Stimulated activated naive CD4-positive, alpha-beta T cell treated with Interleukin-2 at 50 U/mL for 16 hours (primary cell): ENCODE data around the gene DIP2C.
"Not testable (repeated sequence)": the region's sequence is repeated elsewhere in the genome, so short reads cannot be mapped to it uniquely, and the experiment has no call there.

Source experiments
- DNase-seq: peaks from one replicate; lab custom pipeline; 2025; lab: John Stamatoyannopoulos, UW

Gene DIP2C

GRCh38 chr10:323651-324293 lies 365.7 kb downstream of the DIP2C start:
- peak; percentile 59 for DNase-seq

- DNase-seq: not testable (repeated sequence)
Measured at GRCh38 chr10:323046-323445, 366.4 kb downstream of the DIP2C start.

DNA sequence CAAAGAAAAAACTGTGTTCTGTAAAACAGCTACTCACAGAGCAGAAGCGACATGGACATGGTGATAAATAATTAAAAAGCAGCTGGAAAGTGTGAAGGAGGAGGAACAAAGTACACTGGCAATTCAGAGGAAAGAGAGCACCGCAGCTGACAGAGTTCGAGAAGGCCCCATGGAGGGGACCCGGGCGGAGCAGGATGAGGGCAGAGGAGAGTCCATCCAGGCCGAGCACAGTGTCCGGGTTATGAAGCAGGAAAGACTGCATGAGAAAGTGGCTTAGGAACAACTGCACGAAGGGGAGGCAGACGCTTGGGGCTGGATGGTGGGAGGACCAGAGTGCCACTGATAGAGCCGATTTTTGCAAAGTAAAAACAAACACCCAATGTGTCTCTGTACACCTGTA lies 368.7 kb downstream of the DIP2C start:
- DNase-seq: no peak

- DNase-seq: no peak
Measured at GRCh38 chr10:317926-318325, 371.5 kb downstream of the DIP2C start.

DNA sequence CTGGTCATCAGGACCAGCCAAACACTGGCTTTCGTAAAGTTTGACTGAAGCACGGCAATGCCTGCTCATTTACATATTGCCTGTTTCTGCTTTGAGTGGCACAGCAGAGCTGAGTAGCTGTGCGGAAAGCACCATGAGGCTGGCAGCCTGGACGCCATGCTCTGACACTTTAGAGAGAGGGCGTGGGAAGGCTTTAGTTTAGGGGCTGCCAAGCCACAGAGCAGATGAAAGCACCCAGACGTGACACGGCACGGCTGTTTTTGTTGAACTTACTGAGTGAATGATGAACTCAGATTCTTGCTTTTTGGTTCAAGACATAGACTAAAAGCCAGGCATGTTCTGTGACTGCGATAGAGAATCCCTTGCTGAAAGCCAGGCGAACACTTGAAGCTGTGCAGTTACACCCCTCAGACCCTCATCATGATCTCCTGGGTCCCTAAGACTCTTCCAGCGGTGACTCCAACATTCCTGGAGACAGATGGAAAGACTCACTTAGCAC lies 372.1 kb downstream of the DIP2C start:
- no peak for DNase-seq

- no peak for DNase-seq
Measured at GRCh38 chr10:316390-316789, 373.1 kb downstream of the DIP2C start.

- no peak for DNase-seq
Measured at GRCh38 chr10:314871-315270, 374.6 kb downstream of the DIP2C start.

GRCh38 chr10:314381-314780 lies 375.1 kb downstream of the DIP2C start:
- DNase-seq: no peak

DNA sequence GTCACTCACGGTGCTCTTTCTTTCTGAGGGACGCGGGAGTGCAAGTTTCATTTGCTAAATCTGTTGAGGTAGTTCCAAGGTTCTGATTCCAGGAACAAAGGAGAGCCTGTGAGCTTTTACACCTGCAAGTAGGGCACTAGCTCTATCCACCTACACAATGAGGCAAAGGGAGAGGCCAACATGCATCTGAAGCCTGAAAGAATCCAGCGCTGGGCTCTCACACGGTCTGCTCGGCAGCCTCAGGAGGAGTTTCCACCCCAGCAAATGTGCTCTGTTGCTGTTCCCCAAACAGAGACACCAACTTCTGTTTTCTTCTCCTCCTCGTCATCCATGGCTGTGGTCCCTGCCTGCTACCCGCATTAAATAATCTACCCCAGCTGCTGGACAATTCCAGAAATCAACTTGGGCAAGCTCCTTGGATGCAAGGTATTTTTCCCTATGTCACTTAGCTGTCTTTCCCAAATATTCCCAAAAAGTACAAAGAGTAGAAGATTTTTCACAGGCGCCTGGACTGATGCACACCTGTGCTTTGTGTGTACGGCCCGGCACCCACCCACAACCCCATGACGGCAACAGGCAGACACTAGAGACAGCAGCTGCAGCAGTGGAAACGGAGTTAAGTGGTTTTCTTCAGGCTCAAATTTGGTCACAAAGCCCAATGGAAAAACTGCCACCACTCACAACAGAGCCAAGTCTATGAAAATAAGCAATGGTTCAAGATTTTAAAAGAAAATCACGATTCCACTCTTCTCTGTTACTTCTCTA lies 377.4 kb downstream of the DIP2C start:
- no peak for DNase-seq

- DNase-seq: no peak
Measured at GRCh38 chr10:310976-311639, 378.4 kb downstream of the DIP2C start.

- DNase-seq: no peak
Measured at GRCh38 chr10:310371-310770, 379.1 kb downstream of the DIP2C start.

- no peak for DNase-seq
Measured at GRCh38 chr10:308572-309085, 380.8 kb downstream of the DIP2C start.

GRCh38 chr10:308101-308500 lies 381.4 kb downstream of the DIP2C start:
- DNase-seq: no peak

- no peak for DNase-seq
Measured at GRCh38 chr10:307659-308058, 381.8 kb downstream of the DIP2C start.

- DNase-seq: no peak
Measured at GRCh38 chr10:306675-307185, 382.7 kb downstream of the DIP2C start.

DNA sequence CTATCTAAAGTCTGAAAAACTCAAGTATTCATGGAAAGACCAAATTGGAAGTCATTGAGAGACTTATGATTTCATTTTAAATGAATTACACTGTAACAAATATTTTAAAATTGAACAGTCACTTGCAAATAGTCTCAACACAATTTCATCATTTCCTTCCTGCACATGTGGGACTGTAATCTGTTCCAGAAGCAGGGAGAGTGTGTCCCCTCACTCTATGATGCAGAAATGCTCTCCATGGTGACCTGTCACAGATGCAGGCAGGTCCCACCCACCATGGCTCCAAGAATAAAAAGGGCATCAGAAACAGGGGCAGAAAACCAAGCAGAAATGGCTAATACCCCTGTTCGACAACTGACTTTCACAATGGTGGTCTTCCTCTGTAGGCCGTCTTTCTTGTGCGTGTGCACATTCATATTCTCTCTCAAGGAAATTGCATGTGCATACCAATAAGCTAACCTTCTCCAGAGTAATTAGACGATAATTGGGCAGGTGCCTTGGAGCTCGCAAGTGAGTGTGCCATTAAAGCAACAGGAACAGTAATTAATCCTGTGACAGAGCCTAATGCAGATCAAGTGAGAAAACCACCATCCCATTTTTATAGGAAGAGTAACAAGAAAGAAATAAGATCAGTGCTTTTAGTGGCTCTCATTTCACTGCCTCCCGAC lies 383.3 kb downstream of the DIP2C start:
- DNase-seq: no peak

DNA sequence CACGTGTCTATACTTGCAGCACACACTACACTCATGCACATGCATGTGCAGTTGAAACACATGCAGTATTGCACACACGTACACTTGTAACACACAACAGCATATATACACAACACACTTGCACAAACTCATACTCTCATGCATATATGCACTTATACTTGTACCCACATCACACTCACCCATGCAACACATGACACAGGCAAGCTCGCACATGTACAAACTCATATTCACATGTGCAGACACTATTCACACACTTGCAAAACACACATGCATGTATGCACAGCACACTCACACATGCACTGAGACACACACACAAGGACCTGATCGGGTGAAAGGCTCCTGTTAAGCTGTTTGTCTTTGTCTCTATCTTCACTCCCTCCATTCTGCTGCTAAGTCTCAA lies 384.4 kb downstream of the DIP2C start:
- DNase-seq: no peak

DNA sequence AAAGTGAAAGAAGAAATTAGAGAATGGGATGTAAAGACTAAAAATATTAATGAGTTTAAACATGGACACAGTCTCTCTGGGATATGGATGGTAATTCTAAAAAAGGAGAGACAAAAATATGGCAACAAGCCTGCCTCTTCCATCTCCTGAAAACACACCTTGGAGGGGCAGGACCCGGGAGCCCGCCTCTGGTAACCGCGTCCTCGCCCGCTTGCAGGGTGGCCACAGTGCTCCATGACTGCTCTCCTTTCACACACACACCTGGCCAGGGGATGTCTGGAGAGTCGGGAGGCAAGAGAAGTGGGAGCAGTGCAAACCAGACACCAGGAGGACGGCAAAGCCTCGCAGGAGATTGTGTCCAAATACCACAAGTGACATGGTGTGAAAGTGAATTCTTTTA lies 387.9 kb downstream of the DIP2C start:
- no peak for DNase-seq

GRCh38 chr10:300580-300979 lies 388.9 kb downstream of the DIP2C start:
- not testable (repeated sequence) for DNase-seq

- DNase-seq: no peak
Measured at GRCh38 chr10:299969-300368, 389.5 kb downstream of the DIP2C start.

GRCh38 chr10:299512-299911 lies 390.0 kb downstream of the DIP2C start:
- DNase-seq: no peak

DNA sequence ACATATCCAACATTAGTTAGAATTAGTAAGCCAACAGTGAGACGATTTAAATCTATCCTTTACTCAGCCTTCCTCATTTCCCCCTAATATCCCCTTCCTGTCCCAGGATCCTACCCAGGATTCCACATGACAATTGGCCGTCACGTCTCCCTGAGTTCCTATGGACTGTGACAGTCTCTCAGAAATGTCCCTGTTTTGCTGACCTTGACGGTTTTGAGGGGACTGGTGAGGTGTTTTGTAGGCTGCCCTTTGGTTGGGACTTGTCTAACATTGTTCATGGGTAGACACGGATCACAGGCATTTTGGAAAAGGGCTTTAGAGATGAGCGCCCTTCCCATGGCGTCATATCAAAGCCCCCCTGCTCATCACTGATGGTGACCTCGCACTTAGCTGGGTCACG lies 391.4 kb downstream of the DIP2C start:
- DNase-seq: no peak
